GM18526 (cell line): ENCODE data around the gene TRAF1.
A peak's percentile ranks its signal among the peaks of the same experiment; 100 is the strongest.

Source experiments
- POLR2A ChIP-seq: IDR thresholded peaks from 3 replicates; pipeline ENCODE4 v1.6.1; 2011; ENCODE audit not compliant: insufficient read length; ENCODE audit errors: extremely low read depth

The TRAF1 gene

DNA sequence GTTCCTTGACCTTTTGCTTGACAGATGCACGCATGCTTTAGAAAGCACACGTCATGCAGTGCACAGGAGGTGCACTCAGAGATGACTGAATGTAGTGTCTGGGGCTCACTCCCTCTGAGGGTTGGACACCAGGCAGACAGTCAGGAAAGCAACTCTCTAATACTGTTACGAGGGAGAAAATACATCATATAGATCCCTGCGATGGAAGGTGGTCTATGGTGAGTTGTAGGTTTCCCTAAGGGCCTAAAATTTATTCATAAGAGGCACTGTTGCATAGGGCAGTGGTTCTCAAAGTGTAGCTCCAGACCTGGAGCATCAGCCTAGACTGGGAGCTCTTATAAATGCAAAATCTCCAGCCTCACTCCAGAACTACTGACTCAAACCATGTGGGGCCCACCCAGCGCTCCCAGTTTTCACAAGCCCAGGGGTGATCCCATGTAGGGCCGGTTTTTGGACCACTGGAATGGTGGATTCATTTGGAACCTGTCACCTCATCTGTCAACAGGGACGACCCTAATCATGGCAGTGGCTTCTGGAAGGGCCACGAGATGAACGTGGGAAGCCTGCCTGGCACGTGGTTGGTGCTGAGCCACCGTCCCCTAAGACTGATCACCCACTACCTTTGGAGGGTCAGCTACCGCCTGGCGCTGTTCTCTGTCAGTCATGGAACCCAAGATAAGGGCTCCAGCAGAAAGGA is 32.8 kb downstream of the TRAF1 start:
- no peak for TF ChIP-seq POLR2A

DNA sequence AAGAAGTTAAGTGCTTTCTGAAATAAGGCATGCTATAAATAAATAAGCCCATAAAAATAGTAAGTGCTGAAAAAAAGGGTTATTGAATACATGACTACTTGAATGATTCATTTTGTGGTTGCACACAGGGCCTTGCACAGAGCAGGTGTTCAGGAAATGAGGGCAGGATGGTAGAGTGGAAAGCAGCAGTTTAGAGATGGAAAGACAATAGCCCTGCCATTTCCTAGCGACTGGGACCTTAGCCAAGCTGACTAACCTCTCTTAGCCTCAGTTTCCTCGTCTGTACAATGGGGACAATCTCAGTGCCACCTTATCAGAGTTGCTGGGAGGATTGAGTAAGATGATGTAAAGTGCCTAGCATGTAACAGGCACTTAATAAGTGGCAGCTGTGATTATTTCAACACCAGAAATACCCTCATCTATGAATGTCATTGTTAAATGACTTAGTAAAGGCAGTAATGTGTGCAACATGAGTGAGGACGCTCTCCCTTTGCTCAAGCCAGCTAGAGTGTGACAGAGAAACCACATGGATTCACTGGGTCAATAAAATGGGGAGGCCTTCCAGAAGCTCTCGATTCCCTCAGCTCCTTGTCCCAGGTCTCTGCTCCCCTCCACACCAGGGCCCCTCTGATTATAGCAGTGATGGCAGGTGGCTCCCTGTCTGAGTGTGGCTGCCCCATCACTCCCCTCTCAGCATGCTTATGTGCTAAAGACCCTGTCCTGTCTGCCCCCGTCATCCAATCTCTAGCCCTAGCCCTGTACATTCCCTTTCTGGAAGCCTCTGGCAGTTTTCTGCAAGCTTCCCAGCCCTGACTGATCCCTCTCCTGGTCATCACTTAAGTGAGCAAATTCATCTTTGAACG is 33.6 kb downstream of the TRAF1 start:
- peak; percentile 3 for TF ChIP-seq POLR2A

DNA sequence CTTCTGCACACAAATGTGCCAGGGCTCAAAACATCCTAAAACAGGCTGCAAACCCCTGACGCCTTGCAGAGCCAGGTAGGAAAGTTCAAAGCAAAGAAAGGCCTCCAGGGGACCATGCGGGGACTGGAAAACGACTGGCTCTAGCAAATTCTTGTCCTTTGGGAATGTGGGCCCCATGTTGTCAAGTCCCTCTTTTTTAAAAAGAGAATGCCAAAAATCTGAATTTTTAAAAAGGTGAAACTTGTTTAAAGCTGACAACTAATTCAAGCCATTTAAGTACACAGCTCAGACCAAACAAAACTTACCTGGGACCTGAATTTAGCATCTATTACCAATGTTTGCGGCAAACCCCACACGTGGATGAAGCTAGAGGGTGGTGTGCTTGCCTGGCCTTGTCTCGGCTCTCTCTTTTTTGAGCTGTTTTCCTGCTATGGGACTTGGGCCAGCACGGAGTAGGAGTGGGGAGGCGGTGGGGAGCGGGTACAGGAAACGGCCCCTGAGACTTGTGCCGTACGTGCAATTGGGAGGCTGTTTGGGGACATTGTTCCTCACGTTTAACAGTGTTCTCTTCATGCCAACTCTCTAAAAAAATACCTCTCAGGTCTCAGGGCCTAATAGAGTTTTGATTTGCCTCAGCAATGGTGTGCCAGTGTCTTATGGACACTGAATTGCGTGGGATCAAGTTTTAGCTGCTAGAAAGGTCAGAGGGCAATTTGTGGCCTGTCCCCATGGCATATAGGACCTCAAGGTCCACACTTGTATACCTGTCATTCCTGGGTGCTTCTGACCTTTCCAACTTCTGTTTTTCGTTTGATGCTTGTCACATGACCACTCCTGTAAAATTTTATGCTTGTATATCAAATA is 34.5 kb downstream of the TRAF1 start:
- TF ChIP-seq POLR2A: no peak

DNA sequence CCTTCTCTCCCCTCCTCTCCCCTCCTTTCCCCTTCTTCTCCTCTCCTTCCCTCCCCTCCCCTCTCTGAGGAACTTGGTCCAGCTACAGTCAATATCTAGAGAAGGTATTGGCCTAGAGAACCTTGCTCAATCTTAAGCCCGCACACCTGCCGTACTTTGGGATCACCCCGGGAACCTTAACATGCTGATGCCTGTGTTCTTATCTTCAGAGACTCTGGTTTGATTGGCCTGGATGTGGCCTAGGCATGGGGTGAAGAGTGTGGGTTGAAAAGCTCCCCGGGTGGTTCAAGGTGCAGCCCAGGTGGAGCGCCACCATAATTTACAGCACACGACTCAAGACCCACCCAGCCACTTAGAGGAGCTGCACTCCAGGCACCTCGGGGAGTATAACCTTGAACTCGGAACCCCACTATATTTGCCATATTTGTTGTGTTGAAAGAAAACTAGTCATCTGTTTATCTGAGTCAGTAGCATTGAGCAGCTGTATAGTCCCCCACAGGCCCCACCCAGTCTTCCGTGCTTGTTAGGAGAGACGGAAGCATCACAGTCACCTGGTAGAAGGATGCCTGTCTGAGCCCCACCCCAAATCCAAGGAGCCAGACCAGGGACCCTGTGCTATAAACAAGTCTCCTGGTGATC is 35.2 kb downstream of the TRAF1 start:
- no peak for TF ChIP-seq POLR2A

DNA sequence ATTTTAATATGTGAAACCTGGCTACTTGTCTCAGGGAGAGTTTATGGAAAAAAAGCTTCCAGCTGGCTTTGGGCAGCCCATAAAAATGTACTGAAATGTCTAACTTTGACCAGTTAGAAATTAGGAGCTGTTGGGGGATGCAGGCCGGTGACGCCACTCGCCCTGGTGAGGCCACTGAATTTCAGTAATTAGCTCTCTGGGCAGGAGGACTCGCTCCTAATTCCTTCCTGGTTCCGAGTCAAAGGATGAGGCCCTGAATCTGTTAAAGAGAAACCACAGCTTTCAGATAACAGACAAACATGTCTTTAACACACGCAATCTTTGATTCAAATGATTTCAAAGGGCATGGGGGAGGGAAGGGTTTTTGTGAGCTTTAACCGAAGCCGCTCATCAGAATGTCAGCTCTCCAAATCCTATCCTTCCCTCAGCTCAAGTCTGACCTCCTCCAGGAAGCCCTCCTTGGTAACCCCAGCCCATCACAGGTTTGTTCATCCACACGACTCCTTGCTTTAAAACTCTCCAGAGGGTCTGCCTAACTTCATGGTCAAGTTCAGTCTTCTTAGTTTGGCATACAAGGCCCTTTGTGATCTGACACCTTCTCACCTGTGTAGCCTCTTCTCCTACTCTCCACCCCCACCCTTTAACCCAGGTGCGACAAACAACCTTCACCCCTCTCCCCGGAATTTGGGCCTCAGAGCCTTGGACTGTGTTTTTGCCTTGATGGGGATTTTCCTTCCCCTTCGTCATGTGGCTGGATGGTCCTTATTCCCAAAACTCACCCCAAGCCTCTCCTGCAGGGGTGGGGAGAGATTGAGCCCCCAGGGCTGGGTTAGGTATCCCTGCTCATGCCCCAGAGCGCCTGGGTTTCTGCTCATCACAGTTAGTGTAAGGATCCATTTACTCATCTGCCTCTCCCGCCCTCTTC is 36.0 kb downstream of the TRAF1 start:
- TF ChIP-seq POLR2A: no peak

DNA sequence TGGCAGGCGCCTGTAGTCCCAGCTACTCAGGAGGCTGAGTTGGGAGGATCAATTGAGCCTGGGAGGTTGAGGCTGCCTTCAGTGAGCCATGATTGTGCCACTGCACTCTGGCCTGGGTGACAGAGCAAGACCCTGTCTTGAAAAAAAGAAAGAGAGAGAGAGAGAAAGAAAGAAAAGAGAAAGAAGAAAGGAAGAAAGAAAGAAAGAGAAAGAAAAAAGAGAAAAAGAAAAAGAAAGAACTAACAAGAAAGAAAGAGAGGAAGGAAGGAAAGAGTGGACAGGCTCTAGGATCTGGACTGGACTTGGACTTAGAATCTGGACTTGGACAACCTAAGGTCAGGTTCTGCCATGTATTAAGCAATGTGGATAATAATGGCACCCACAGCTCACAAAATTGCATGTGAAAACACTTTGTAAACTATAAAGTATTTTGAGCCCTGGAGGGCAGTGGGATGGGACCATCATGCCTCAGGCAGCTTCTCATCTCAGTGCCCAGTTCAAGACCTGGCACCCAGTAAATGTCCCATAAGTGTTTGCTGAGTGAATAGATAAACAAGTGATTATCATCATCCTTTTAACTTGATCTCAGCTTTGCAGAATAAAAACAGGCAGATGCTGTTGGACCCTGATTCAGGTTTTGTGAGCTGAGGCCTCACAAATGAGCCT is 36.9 kb downstream of the TRAF1 start:
- TF ChIP-seq POLR2A: no peak

DNA sequence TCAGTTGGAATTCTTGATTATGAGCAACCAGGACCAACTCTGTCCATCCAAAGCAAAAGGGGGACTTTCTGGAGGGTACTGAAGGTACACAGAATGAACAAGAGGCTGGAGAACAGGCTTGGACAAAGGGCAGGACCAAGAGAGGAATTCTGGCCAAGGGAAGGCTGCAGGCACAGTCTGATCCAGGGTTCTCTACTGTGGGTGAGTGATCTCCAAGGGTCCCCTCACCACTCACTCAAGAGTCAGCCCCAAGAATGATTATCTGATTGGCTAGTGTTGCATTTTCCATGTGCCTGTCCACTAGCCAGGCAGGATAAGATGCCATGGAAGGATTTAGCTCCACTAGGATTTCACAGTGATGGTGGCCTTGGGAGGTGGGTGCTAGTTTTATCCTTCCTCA is 38.0 kb downstream of the TRAF1 start:
- no peak for TF ChIP-seq POLR2A

DNA sequence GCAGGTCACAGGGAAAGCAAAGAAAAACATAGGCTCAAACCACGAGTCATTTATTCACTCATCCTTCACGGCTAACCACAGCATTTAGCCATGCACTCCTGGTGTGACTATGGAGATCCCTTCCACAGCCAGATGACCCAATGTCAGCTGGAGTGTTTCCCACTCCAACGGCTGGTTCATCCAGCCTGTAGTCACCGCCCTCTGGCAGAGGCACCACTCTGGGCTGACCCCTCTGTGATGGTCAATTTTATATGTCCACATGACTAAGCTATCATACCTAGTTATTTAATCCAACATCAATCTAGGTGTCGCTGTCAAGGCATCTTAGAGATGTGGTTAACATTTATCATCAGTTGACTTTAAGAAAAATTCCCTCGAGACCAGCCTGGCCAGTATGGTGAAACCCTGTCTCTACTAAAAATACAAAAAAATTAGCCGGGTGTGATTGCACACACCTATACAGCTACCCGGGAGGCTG is 40.1 kb downstream of the TRAF1 start:
- TF ChIP-seq POLR2A: no peak

DNA sequence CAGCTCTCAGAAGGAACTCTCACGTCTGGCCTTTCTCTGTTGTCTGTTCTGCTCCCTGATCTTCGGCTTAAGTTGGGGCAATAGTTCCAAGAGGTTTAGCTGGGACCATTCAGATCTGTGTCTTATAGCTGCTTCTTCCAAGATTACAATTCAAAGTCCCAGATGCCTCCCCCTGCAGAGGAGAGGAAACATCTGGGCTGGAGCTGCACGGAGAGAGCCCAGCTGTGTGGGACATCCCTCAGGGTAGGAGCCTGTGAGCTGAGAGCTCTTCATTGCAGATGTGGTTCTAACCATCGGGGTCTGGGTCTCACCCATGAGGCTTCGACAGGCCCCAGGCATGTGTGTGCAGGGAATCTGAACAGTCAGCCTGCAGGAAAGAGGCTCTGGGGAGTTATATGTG is 40.6 kb downstream of the TRAF1 start:
- TF ChIP-seq POLR2A: no peak

DNA sequence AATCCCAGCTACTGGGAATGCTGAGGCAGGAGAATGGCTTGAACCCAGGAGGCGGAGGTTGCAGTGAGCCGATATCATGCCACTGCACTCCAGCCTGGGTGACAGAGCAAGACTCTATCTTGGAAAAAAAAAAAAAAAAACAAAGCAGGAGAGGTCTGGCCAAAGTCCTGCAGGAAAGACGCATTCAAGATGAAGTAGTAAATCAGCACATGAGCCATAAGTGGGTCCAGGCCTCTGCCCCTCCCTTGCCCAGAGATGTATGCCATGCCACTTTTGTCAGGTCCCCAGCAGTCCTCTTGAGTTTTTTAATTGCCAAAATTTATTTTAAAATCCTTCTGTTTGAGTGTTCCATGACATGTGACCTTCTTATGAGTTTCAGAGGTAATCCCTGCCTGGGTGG is 41.1 kb downstream of the TRAF1 start:
- TF ChIP-seq POLR2A: no peak

DNA sequence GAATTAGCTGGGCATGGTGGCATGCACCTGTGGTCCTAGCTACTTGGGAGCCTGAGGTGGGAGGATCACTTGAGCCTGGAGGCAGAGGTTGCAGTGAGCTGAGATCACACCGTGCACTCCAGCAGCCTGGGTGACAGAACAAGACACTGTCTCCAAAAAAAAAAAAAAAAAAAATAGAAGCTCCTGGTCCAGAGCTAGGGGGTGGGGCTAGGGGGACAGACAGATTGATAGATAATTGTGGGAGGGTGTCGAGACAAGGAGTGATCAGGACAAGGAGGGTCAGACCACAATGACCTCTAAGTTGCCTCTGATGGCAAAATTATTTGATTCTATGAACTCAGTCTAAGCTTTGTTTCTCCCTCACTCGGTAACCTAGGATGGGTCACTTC is 43.0 kb downstream of the TRAF1 start:
- no peak for TF ChIP-seq POLR2A

DNA sequence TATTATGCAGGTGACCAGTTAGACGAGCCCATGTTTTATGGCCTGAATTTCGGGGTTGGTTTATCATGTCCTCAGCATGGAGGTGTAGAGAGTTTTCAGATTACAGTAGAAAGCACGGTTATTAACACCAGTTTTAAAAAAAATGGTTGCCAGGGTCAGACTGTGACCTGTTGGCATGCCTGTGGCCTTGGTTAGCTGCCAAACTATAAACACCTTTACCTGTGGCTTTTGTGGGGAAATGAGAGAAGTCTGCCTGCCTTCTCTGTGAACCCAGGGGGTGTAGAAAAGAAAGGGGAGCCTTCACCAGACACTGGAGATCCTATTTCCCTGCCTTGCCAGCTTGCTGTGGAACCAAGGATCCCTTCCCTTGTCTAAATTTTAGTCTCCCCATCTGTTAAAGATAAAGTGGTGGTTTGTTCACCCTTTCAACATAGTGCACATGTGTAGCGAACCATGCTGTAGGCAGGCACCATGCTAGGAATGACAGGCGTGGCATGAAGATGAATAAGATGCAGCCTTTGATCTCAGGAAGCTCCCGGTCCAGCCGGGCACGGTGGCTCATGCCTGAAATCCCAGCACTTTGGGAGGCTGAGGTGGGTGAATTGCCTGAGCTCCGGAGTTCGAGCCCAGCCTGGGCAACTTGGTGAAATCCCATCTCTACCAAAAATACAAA is 43.5 kb downstream of the TRAF1 start:
- no peak for TF ChIP-seq POLR2A

DNA sequence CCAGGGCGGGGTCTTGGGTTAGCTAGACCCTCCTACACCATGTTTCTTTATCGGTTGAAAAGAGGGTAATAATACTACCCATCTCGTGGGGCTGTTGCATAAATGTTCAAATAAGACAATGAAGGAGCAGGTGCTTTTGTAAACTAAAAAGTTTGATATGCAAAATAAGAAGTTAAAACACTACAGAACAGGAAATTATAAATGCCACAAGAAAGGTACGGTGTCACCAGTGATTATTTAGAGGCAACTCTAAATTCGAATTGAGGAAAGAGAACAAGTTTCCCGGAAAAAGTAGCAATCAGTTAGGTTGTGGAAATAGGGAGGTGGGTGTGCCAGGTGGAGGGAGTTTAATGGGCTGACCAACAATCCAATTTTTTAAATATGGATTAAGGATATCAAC is 47.1 kb downstream of the TRAF1 start:
- TF ChIP-seq POLR2A: no peak
